GM19463 (cell line): ENCODE data around the gene SBNO1.
"Not testable (repeated sequence)": the region's sequence is repeated elsewhere in the genome, so short reads cannot be mapped to it uniquely, and the experiment has no call there.

Source experiments
- ATAC-seq: cut with Tn5 transposase; IDR thresholded peaks from one replicate; pipeline ENCODE4 v1.9.1; 2021; ENCODE audit warnings: mild to moderate bottlenecking, moderate library complexity; ENCODE audit not compliant: unreplicated experiment

Gene SBNO1

GRCh38 chr12:123364532-123365024, at the start of gene SBNO1:
SBNO1 (minus strand) TSS chr12:123364847; CDS start chr12:123350441, 14,406 bp downstream.
- peak; percentile 36 for ATAC-seq

- ATAC-seq, result no peak
Measured at GRCh38 chr12:123410041-123410412, 45.4 kb upstream of the SBNO1 start.

GRCh38 chr12:123409284-123410040, 44.8 kb upstream of the SBNO1 start:
- ATAC-seq, result not testable (repeated sequence)

GRCh38 chr12:123408619-123409018, 44.0 kb upstream of the SBNO1 start:
- not testable (repeated sequence) for ATAC-seq

- ATAC-seq, result not testable (repeated sequence)
Measured at GRCh38 chr12:123407934-123408333, 43.3 kb upstream of the SBNO1 start.

GRCh38 chr12:123407269-123407668, 42.6 kb upstream of the SBNO1 start:
- not testable (repeated sequence) for ATAC-seq

- ATAC-seq, result no peak
Measured at GRCh38 chr12:123404581-123404980, 39.9 kb upstream of the SBNO1 start.

- no peak for ATAC-seq
Measured at GRCh38 chr12:123401753-123402683, 37.4 kb upstream of the SBNO1 start.

- ATAC-seq, result no peak
Measured at GRCh38 chr12:123399255-123399617, 34.6 kb upstream of the SBNO1 start.

GRCh38 chr12:123398550-123399254, 34.1 kb upstream of the SBNO1 start:
- no peak for ATAC-seq

GRCh38 chr12:123398177-123398549, 33.5 kb upstream of the SBNO1 start:
- ATAC-seq, result no peak

- ATAC-seq, result no peak
Measured at GRCh38 chr12:123397400-123397799, 32.8 kb upstream of the SBNO1 start.

- ATAC-seq, result no peak
Measured at GRCh38 chr12:123396954-123397353, 32.3 kb upstream of the SBNO1 start.

- ATAC-seq, result no peak
Measured at GRCh38 chr12:123396543-123396942, 31.9 kb upstream of the SBNO1 start.

GRCh38 chr12:123395236-123395635, 30.6 kb upstream of the SBNO1 start:
- no peak for ATAC-seq

- no peak for ATAC-seq
Measured at GRCh38 chr12:123393747-123394146, 29.1 kb upstream of the SBNO1 start.

GRCh38 chr12:123391546-123392343, 27.1 kb upstream of the SBNO1 start:
- ATAC-seq, result no peak

- no peak for ATAC-seq
Measured at GRCh38 chr12:123390498-123391426, 26.1 kb upstream of the SBNO1 start.
